ENCODE measurements around the gene RHOF. TPM values are rescaled to one million over a fixed set of nuclear protein-coding genes. Genes with fewer than 3 reads are reported as not detected.

Gene RHOF
- total and polyA plus RNA-seq, 2 of the 13 experiments (the other 11 are each of a cell fraction or from before 2014, with no cell fraction given) = 14.6 to 32.2 TPM

- TF ChIP-seq ZFP1 (CRISPR knock-in tag; IDR thresholded peaks at IDR 0.05) = no peak
- no peak for TF ChIP-seq ZBTB46 (CRISPR knock-in tag; IDR thresholded peaks at IDR 0.05; ENCODE audit: borderline replicate concordance)
- TF ChIP-seq ZBED4 (CRISPR knock-in tag; IDR thresholded peaks at IDR 0.05; ENCODE audit: borderline replicate concordance) = 0 out of 2 replicates have a peak, but pooled peaks have one; percentile 36
- TF ChIP-seq IRF2 (CRISPR knock-in tag; IDR thresholded peaks at IDR 0.05) = 0 out of 2 replicates have a peak, but pooled peaks have one; percentile 54
- TF ChIP-seq ARID2 (CRISPR knock-in tag; IDR thresholded peaks at IDR 0.05; ENCODE audit: borderline replicate concordance) = no peak
- TF ChIP-seq EHMT2 (IDR thresholded peaks at IDR 0.05; ENCODE audit: borderline replicate concordance, low read depth, low read length) = no peak
- peak; percentile 35; the same call in 1 of the 2 replicates for TF ChIP-seq ZNF574 (CRISPR knock-in tag; IDR thresholded peaks at IDR 0.05)
- TF ChIP-seq MATR3 (CRISPR knock-in tag; IDR thresholded peaks at IDR 0.05) = no peak
- no peak for TF ChIP-seq TFDP1 (CRISPR knock-in tag; IDR thresholded peaks at IDR 0.05; ENCODE audit: borderline replicate concordance)
- TF ChIP-seq ZBTB21 (CRISPR knock-in tag; IDR thresholded peaks at IDR 0.05) = no peak
- TF ChIP-seq ZNF672 (CRISPR knock-in tag; IDR thresholded peaks at IDR 0.05) = no peak
- no peak for TF ChIP-seq RFXANK (CRISPR knock-in tag; IDR thresholded peaks at IDR 0.05)
- no peak for TF ChIP-seq CAMTA2 (CRISPR knock-in tag; IDR thresholded peaks at IDR 0.05; ENCODE audit: borderline replicate concordance)
- no peak for TF ChIP-seq ZNF414 (CRISPR knock-in tag; IDR thresholded peaks at IDR 0.05)
- no peak for TF ChIP-seq IRF1 (CRISPR knock-in tag; IDR thresholded peaks at IDR 0.05; ENCODE audit: low read depth)
- no peak for TF ChIP-seq ZNF232 (CRISPR knock-in tag; IDR thresholded peaks at IDR 0.05; ENCODE audit: borderline replicate concordance)
- peak; percentile 57; the same call in 1 of the 2 replicates for TF ChIP-seq BORCS8-MEF2B (CRISPR knock-in tag; IDR thresholded peaks at IDR 0.05)
- TF ChIP-seq FOXA1 (IDR thresholded peaks at IDR 0.05) = no peak
- no peak for TF ChIP-seq FOXA1 (CRISPR knock-in tag; IDR thresholded peaks at IDR 0.05)
Measured at GRCh38 chr12:121773011-121773777, 20.3 kb downstream of the RHOF start (continued).

Data from HepG2 (cell line).